ENCODE results near the gene SYMPK. TPM values are rescaled to one million over a fixed set of nuclear protein-coding genes. Genes with fewer than 3 reads are reported as not detected.
"Not testable (repeated sequence)": the region's sequence is repeated elsewhere in the genome, so short reads cannot be mapped to it uniquely, and the experiment has no call there.

The SYMPK gene
- total RNA-seq, 1 donor from 2014 or later = 131 TPM

DNA sequence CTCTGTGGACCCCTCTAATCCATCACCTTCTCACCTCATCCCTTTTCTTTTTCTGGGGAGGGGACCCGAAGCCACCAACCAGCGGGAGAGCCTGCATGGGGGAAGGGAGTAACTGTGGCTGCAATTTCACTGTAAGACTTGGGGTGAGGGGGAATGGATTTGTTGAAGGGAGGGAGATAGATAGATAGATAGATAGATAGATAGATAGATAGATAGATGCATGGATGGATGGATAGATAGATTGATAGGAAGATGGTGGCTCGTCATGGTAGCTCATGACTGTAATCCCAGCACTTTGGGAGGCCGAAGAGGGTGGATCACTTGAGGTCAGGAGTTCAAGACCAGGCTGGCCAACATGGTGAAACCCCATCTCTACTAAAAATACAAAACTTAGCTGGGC lies 4.3 kb upstream of the SYMPK start:
- H3K4me3 Mint-ChIP-seq; H3K9me3 Mint-ChIP-seq; H3K36me3 Mint-ChIP-seq (ENCODE audit: low read depth); intact Hi-C loops (cut with micrococcal nuclease); DNase-seq; H3K27ac Mint-ChIP-seq: not testable (repeated sequence)
- Mint-ChIP-seq H3K27me3 (peaks cover 38% of the 10 kb centered on the region), H3K4me1 (peaks cover 12% of the 10 kb centered on the region)

DNA sequence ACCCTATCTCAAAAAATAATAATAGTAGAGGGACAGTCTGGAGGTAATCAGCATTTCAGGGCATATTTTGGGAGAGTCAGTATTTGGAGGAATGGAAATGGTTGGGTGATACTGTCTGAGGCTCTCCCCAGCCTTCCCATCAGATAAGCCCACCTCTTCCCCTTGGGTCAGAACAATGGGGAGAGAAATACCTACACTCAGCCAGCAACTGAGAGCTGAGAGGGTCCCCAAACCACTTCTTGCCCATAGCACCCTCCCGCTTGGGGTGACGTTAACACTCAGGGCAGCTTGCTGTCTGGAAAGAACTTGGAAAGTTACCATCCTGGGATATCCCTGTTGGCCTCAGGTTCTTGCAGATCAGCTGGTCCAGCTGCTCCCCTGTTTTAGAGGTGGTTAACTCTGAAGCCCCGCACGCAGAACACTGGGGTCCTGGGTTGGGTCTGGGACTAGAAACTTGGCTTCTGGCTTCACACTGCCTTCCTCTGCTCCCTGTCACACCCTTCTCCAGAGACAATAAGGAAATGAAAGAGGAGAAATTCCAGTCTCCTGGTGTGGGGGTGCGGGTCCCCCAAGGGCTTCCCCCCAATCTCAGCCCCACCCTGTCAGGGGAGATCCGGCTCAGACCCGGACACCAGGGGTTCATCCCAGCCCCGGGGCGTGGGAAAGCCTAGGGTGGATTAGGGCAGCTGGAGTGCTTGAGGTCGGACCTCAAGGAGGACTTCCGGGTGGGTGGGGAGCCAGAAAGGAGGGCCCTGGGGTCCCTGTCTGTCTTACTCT lies 3.6 kb upstream of the SYMPK start:
- no peak overlapping the region for H3K4me3 Mint-ChIP-seq

DNA sequence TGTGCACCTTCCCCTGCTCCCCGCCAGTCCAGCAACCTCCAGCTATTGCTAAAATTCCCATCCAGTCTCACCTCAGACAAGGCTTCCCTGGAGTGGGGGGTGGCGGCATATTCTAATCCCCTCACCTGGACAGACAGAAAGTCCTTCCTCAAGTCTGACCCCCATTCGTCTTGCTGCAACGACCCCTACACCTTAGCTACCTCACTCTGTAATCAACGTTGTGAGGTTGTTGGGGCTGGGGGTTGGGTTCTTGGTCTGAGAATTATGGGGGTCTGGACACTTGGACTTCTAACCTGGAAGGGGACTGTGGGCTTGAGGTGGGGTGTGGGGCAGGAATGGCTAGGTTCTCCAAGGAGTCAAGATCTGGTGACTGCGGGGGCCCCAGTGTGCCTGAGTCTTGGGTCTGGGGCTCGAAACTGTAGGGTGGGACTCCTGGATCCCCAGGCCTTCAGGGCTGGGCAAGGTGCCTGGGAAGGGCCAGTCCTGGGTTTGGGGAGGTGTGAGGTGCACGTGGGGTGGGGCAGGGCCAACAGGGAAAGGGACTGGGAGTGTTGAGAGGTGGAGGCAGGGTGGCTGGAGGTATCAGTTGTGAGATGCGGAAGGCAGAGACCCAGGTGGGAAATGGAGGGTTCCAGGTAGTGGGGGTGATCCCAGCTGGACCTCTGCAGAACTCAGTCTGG lies 2.5 kb upstream of the SYMPK start:
- intact Hi-C loops (cut with micrococcal nuclease) = no loop called here
- no peaks in the 10 kb centered on the region for H3K9me3 Mint-ChIP-seq

More for the DNA sequence above, 3.6 kb upstream of the SYMPK start:
- no peaks in the 10 kb centered on the region for H3K9me3 Mint-ChIP-seq
- H3K4me1 Mint-ChIP-seq = peaks cover 18% of the 10 kb centered on the region
- H3K27ac Mint-ChIP-seq = no peak overlapping the region
- no peak for DNase-seq
- H3K27me3 Mint-ChIP-seq = peaks cover 38% of the 10 kb centered on the region
- peaks cover 2% of the 10 kb centered on the region for H3K36me3 Mint-ChIP-seq (ENCODE audit: low read depth)
- intact Hi-C loops (cut with micrococcal nuclease) = no loop called here

DNA sequence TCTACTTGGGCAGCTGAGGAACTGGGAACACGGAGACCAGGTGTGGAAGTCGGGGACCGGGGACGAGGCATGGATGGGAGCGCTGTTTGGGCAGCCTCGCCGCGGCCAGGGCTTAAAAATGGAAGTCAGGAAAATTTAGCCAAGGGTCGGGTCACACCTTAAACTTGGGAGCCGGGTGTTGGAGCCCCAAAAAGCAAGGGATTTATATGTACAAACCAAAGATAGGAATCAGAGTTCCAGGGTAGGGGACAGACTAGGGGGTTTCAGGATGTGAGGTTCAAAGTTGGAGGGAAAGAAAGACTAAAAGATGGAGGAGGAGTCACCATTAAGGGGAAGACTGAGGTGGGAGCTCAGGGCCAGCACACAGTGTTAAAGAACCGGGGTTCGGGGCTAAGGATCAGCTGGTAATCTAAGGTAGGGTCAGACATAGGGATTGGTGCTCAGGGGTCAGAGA lies 1.7 kb upstream of the SYMPK start:
- H3K4me1 Mint-ChIP-seq = peaks cover 21% of the 10 kb centered on the region
- no peaks in the 10 kb centered on the region for H3K9me3 Mint-ChIP-seq
- H3K4me3 Mint-ChIP-seq = peak overlapping the region; percentile 30
- H3K36me3 Mint-ChIP-seq (ENCODE audit: low read depth) = peaks cover 6% of the 10 kb centered on the region
- peak overlapping the region; percentile 35 for H3K27ac Mint-ChIP-seq
- peaks cover 38% of the 10 kb centered on the region for H3K27me3 Mint-ChIP-seq
- intact Hi-C loops (cut with micrococcal nuclease) = loop anchor here (1.0 to 5.0 kb wide), 2 partner anchors 19 to 47 kb away; partner anchors contain the start of gene RSPH6A
- no peak for DNase-seq

More for the DNA sequence above, 2.5 kb upstream of the SYMPK start:
- peaks cover 38% of the 10 kb centered on the region for H3K27me3 Mint-ChIP-seq
- peaks cover 21% of the 10 kb centered on the region for H3K4me1 Mint-ChIP-seq
- peaks cover 4% of the 10 kb centered on the region for H3K36me3 Mint-ChIP-seq (ENCODE audit: low read depth)
- no peak for DNase-seq
- no peak overlapping the region for H3K4me3 Mint-ChIP-seq
- peak overlapping the region; percentile 2 for H3K27ac Mint-ChIP-seq

DNA sequence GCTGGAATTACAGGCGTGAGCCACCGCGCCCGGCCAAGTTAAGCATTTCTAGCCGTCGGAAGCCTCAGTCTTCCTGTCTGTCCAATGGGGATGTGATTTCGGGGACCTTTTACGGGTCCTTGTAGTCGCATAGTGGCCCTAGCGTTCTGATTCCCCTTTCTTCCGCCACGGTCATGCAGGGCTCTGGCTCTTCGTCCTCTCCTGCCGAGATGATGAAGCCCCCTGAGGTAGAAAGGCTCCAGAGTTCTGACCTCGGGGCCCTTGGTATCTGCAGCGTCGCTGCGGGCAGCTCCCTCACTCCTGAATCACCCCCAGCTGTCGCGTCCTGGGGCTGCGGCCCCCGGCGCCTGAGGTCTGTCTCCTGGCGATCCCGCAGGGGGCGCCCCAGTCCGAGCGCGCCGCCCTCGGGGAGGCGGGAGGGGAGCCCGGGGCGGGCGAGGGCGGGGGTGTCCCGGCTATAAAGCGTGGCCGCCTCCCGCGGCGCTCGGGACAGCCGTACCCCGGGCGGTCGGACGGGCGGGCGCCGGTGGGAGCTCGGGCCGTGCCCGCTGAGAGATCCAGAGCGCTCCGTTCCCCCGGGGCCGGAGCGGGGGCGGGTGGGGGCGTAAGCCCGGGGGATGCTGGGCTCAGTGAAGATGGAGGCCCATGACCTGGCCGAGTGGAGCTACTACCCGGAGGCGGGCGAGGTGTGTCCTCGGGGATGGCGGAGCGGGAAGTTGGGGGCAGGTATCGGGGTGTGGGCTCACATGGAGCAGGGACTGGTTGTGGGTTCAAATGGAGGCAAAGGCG lies 1.1 kb upstream of the SYMPK start, which contains the start of gene FOXA3:
FOXA3 (plus strand) TSS at position 487 of the 789 bp plus-strand sequence; CDS start at position 618, 131 bp downstream.
- Mint-ChIP-seq H3K4me3 (peak within 1 kb of the TSS; percentile 90), H3K36me3 (ENCODE audit: low read depth) (peaks cover 11% of the 10 kb centered on the region), H3K27ac (peak within 1 kb of the TSS; percentile 97), H3K27me3 (peaks cover 38% of the 10 kb centered on the region), H3K9me3 (no peaks in the 10 kb centered on the region), H3K4me1 (peaks cover 21% of the 10 kb centered on the region)
- peak; percentile 90 for DNase-seq
- intact Hi-C loops (cut with micrococcal nuclease) = loop anchor here (1.0 to 5.0 kb wide), 7 partner anchors 19 to 172 kb away; partner anchors contain the start of genes CCDC61, FBXO46, IRF2BP1 and MYPOP

DNA sequence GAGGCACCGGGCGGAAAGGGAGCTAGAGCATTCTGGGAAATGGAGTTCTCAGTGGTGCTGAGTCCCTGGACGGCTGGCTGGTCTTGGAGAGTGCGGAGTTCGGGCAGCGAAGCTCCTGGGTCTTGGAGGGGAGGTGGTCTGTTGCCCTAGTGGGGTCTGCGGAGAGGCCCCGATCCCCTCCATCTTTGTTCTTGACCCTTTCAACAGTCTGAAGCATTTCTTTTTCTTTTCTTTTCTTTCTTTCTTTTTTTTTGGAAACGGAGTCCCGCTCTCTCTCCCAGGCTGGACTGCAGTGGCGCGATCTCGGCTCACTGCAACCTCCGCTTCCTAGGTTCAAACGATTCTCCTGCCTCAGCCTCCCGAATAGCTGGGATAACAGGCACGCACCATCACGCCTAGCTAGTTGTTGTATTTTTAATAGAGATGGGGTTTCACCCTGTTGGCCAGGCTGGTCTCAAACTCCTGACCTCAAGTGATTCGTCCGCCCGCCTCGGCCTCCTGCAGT lies 440 bp upstream of the SYMPK start:
- intact Hi-C loops (cut with micrococcal nuclease) = loop anchor here (1.0 to 5.0 kb wide), 6 partner anchors 23 to 171 kb away; partner anchors contain the start of genes CCDC61, FBXO46, IRF2BP1 and MYPOP
- H3K27ac Mint-ChIP-seq = peak overlapping the region; percentile 97
- no peaks in the 10 kb centered on the region for H3K9me3 Mint-ChIP-seq
- H3K36me3 Mint-ChIP-seq (ENCODE audit: low read depth) = peaks cover 15% of the 10 kb centered on the region
- no peak for DNase-seq
- H3K27me3 Mint-ChIP-seq = peaks cover 38% of the 10 kb centered on the region
- peak overlapping the region; percentile 90 for H3K4me3 Mint-ChIP-seq
- peaks cover 21% of the 10 kb centered on the region for H3K4me1 Mint-ChIP-seq

DNA sequence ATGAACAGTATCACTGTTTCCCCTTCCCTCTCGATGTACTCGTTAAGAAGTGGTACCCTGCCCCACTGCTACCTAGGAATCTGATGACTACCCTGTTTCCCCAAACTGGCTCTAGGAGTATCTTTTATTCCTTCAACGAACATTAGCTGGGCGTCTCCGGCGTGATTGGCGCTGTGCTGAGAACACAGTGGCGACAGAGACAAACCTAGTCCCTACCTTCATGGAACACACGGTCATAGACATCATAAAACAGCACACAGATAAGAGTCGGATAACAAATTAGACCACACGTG lies 730 bp downstream of the SYMPK start:
- Mint-ChIP-seq H3K9me3 (no peaks in the 10 kb centered on the region), H3K4me3 (peak overlapping the region; percentile 90), H3K4me1 (peaks cover 24% of the 10 kb centered on the region), H3K27me3 (peaks cover 32% of the 10 kb centered on the region), H3K36me3 (ENCODE audit: low read depth) (peaks cover 20% of the 10 kb centered on the region), H3K27ac (peak overlapping the region; percentile 97)
- DNase-seq = no peak
- intact Hi-C loops (cut with micrococcal nuclease) = loop anchor here (2.0 to 5.0 kb wide), 2 partner anchors 45 to 131 kb away; partner anchors contain the start of genes FBXO46 and RSPH6A

DNA sequence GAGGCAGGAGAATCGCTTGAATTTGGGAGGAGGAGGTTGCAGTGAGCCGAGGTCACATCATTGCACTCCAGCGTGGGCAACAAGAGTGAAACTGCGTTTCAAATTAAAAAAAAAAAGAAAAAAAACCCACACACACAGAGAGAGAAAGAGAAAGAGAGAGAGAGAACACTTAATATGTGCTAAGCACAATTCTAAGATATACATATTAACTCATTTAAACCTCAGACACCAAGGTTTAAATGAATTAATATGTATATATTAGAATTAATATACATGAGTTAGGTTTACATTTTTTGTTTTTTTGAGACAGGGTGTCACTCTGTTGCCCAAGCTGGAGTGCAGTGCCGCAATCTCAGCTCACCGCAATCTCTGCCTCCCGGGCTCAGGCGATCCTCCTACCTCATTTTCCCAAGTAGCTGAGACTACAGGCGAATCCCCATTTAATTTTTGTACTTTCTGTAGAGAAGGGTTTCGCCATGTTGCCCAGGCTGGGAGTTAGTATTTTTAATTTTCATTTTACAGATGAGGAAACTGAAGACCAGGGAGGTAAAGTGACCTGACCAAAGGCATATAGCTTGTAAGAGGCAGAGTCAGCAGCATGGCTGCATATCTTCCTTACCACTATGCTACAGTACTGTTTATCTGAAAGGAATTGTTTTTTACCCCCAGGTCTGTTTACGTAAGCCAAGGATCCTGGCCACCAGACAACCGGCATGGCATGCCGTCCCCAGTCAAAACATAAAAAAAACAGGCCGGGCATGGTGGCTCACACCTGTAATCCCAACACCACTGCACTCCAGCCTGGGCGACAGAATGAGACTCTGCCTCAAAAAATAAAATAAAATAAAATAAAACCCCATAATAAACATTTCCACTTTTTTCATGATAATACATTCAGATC lies 2.3 kb downstream of the SYMPK start:
- Mint-ChIP-seq H3K27me3 (peaks cover 19% of the 10 kb centered on the region), H3K9me3 (no peaks in the 10 kb centered on the region), H3K36me3 (ENCODE audit: low read depth) (peaks cover 22% of the 10 kb centered on the region), H3K4me3 (peak overlapping the region; percentile 90), H3K4me1 (peaks cover 24% of the 10 kb centered on the region), H3K27ac (no peak overlapping the region)
- DNase-seq = no peak
- intact Hi-C loops (cut with micrococcal nuclease) = loop anchor here (5.0 kb wide), 1 partner anchor 43 kb away; the partner anchor contains the start of gene RSPH6A

DNA sequence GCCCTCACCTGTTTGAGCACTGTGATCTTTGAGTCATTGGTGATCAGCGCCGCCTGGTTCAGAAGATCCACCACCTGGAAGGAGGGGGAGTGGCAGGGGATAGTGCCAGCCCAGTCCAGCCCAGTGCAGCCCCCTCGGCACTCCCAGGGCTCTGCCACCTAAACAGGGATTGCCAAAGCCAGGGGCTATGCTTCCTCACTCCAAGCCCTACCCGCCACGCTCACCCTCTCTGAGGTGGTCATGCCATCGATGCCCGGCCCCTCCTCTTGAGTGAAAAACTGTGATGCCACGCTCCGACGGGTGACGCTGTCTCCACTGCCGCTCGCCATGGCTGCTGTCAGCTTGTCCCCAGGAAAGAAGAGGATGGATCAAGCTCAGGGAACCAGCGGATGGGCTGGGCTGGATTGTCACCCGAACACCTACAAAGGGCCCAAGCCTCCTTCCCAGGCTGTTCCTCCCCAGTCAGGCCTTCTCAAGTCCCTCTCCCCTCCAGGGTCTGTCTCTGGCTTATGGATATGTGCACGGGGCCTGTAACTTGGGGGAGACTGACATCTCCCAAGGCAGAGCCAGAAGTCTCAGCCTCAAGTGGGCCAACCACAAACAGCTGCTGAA lies 8.7 kb downstream of the SYMPK start:
- no peak overlapping the region for H3K27ac Mint-ChIP-seq
- H3K27me3 Mint-ChIP-seq = no peaks in the 10 kb centered on the region
- H3K9me3 Mint-ChIP-seq = no peaks in the 10 kb centered on the region
- H3K36me3 Mint-ChIP-seq (ENCODE audit: low read depth) = peaks cover 46% of the 10 kb centered on the region
- no peak overlapping the region for H3K4me3 Mint-ChIP-seq
- intact Hi-C loops (cut with micrococcal nuclease) = no loop called here
- H3K4me1 Mint-ChIP-seq = peaks cover 3% of the 10 kb centered on the region
- DNase-seq = no peak

DNA sequence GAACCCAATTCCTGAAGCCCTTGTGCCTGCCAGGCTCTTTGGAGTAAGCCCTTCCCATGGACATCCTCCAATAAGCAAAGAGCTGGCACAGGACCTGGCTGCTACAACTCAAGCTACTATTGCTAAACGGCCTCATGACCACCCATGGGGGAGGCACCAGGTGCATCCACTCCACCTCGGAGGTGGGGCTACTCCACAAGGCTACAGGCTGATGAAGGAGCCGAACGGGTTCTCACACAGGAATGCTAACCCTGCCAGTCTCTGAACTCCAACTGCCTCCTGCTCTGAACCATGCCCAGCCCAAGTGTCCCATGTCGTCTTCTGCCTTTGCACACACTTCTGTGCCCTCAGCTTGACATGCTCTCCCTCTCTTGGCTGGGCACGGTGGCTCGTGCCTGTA lies 10.0 kb downstream of the SYMPK start:
- no peaks in the 10 kb centered on the region for H3K4me1 Mint-ChIP-seq
- no peak for DNase-seq
- no peak overlapping the region for H3K4me3 Mint-ChIP-seq
- H3K9me3 Mint-ChIP-seq = no peaks in the 10 kb centered on the region
- peaks cover 46% of the 10 kb centered on the region for H3K36me3 Mint-ChIP-seq (ENCODE audit: low read depth)
- intact Hi-C loops (cut with micrococcal nuclease) = no loop called here
- H3K27ac Mint-ChIP-seq = no peak overlapping the region
- no peaks in the 10 kb centered on the region for H3K27me3 Mint-ChIP-seq

DNA sequence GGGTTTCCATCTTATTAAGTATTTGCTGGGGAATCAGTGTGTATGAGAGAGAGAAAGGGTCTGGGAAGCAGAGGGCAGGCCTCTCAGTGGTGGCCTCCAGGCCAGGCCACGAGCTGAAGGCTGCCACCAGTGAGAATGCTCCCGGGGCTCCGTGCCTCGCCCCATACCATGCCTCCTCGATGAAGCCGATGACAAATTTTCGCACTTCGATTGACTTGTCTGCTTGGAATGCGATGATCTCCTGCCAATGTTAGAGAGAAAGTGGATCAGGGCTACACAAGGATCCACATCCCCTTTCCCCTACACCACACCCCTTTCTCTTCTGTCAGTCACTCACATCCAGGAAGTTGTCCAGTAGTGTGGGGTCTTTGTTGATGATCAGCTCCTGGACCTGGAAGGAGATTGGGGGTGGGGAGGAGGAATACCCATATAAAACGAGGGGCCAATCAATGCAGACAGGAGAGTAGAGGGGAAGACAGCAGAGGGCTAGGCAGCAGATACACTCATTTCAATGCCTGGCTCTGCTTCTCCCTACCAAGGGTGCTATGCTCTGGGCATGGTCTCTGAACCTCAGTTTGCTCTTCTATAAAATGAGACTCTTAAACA lies 10.7 kb downstream of the SYMPK start:
- H3K9me3 Mint-ChIP-seq = no peaks in the 10 kb centered on the region
- no peaks in the 10 kb centered on the region for H3K27me3 Mint-ChIP-seq
- no peak for DNase-seq
- H3K27ac Mint-ChIP-seq = peak overlapping the region; percentile 1
- intact Hi-C loops (cut with micrococcal nuclease) = no loop called here
- no peaks in the 10 kb centered on the region for H3K4me1 Mint-ChIP-seq
- H3K4me3 Mint-ChIP-seq = no peak overlapping the region
- peaks cover 53% of the 10 kb centered on the region for H3K36me3 Mint-ChIP-seq (ENCODE audit: low read depth)

DNA sequence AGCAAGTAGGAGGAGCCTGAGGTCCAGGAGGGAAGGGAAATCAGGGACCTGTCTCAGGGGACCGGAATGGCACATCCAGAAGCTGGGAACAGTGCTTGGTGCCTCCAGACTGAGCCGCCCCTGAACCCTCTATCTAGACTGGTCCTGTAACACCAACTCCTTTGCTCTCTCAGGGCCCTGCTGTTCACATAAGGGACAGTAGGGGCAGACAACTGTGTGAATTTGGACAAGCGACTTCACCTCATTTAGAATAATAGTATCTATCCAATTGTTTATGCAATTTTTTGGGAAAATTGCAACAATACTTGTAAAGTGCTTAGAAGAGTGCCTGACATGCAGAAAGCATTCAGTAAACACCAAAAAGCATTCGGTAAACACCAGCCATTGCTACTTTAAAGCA lies 14.0 kb downstream of the SYMPK start:
- Mint-ChIP-seq H3K9me3 (no peaks in the 10 kb centered on the region), H3K4me1 (no peaks in the 10 kb centered on the region), H3K36me3 (ENCODE audit: low read depth) (peaks cover 64% of the 10 kb centered on the region), H3K27me3 (no peaks in the 10 kb centered on the region), H3K4me3 (no peak overlapping the region), H3K27ac (no peak overlapping the region)
- intact Hi-C loops (cut with micrococcal nuclease) = no loop called here
- no peak for DNase-seq
